ENCODE results near the gene PCGF2. TPM values are rescaled to one million over a fixed set of nuclear protein-coding genes. Genes with fewer than 3 reads are reported as not detected.

The PCGF2 gene
- total and polyA plus RNA-seq, 9 of the 15 experiments (the other 6 are each of a cell fraction or from before 2014, with no cell fraction given) = 1.3 to 33.4 (median 7.0) TPM

- peak; percentile 63; the same call in 1 of the 2 replicates for TF ChIP-seq ZBTB2 (IDR thresholded peaks at IDR 0.05)
- TF ChIP-seq TEAD4 (IDR thresholded peaks at IDR 0.05; ENCODE audit: low read length) = peak; percentile 12; the same call in 1 of the 2 replicates
- no peak for TF ChIP-seq TEAD4 (CRISPR knock-in tag; IDR thresholded peaks at IDR 0.05; ENCODE audit: borderline replicate concordance)
- no peak for TF ChIP-seq SNIP1 (IDR thresholded peaks at IDR 0.05; ENCODE audit: low read depth)
- TF ChIP-seq HLTF (IDR thresholded peaks at IDR 0.05) = peak; percentile 84; the same call in 1 of the 2 replicates
- TF ChIP-seq ARID1B (IDR thresholded peaks at IDR 0.05) = 0 out of 2 replicates have a peak, but pooled peaks have one; percentile 24
- TF ChIP-seq JUND (IDR thresholded peaks at IDR 0.05; ENCODE audit: borderline replicate concordance, low read depth, low read length) = no peak
- no peak for TF ChIP-seq JUND (tag; IDR thresholded peaks at IDR 0.05; ENCODE audit: borderline replicate concordance, low read depth, low read length)
- TF ChIP-seq SMARCE1 (IDR thresholded peaks at IDR 0.05) = peak; percentile 39; the same call in 1 of the 2 replicates
- peak; percentile 35 for TF ChIP-seq SAP30 (IDR thresholded peaks at IDR 0.05; ENCODE audit: borderline replicate concordance, insufficient read depth, low read depth, low read length, poor library complexity, severe bottlenecking)
- no peak for TF ChIP-seq EZH2 (IDR thresholded peaks at IDR 0.05; ENCODE audit: borderline replicate concordance, low read depth, low read length)
- TF ChIP-seq EP400 (IDR thresholded peaks at IDR 0.05) = peak; percentile 43; the same call in 1 of the 2 replicates
- TF ChIP-seq NKRF (IDR thresholded peaks at IDR 0.05; ENCODE audit: borderline replicate concordance) = peak; percentile 88
- TF ChIP-seq PHF20 (IDR thresholded peaks at IDR 0.05; ENCODE audit: partially characterized antibody) = peak; percentile 13
- 0 out of 2 replicates have a peak, but pooled peaks have one; percentile 28 for TF ChIP-seq SUPT5H (IDR thresholded peaks at IDR 0.05)
- 0 out of 2 replicates have a peak, but pooled peaks have one; percentile 46 for TF ChIP-seq MYNN (IDR thresholded peaks at IDR 0.05)
- no peak for TF ChIP-seq MYNN (CRISPR knock-in tag; IDR thresholded peaks at IDR 0.05)
- TF ChIP-seq CAMTA2 (CRISPR knock-in tag; conservative IDR thresholded peaks at IDR 0.05) = no peak
- TF ChIP-seq NFRKB (IDR thresholded peaks at IDR 0.05; ENCODE audit: low read depth) = 0 out of 2 replicates have a peak, but pooled peaks have one; percentile 45
- 0 out of 2 replicates have a peak, but pooled peaks have one; percentile 35 for TF ChIP-seq GATAD2A (IDR thresholded peaks at IDR 0.05)
- TF ChIP-seq MIER1 (IDR thresholded peaks at IDR 0.05; ENCODE audit: low read depth) = 0 out of 2 replicates have a peak, but pooled peaks have one; percentile 23
These were observed 17.4 kb downstream of the PCGF2 start (continued) for GRCh38 chr17:38730526-38731379.

Data from K562 (cell line).